CD14-positive monocyte (primary cell): Measurements from ENCODE around the gene KIF21B. TPM values are rescaled to one million over a fixed set of nuclear protein-coding genes. Genes with fewer than 3 reads are reported as not detected.
A peak's percentile ranks its signal among the peaks of the same experiment; 100 is the strongest.

Source experiments
- DNase-seq, 3 donors: peaks; one replicate each; pipeline ENCODE4 v3.0.0-alpha.2; 2011 to 2022
- H2AFZ ChIP-seq: 2 replicates; pipeline ENCODE4 v1.6.0; 2012; ENCODE audit warnings: mild to moderate bottlenecking, low read depth, low read length, inconsistent platforms; ENCODE audit not compliant: insufficient read depth, poor library complexity, severe bottlenecking
- H3K27ac ChIP-seq, 2 donors: 1 replicate in 1 of 2; 2 replicates in 1 of 2; pipeline ENCODE4 v1.5.1; 2012 to 2013; ENCODE audit warnings: low read length in 2 of 2, control low read depth in 1 of 2, inconsistent platforms in 1 of 2, low read depth in 1 of 2, mild to moderate bottlenecking in 1 of 2
- H3K27me3 ChIP-seq, 2 donors: one replicate each; pipeline versions ENCODE4 v1.6.0 to v1.6.1; 2011 to 2013; ENCODE audit warnings: low read length in 2 of 2; ENCODE audit not compliant: control insufficient read depth in 2 of 2, insufficient read depth in 2 of 2
- H3K36me3 ChIP-seq, 2 donors: replicated peaks in 1 of 2; 1 replicate in 1 of 2; 2 replicates in 1 of 2; pipeline versions ENCODE4 v1.5.1 to v1.6.1; 2012 to 2013; ENCODE audit warnings: low read length in 2 of 2, control low read depth in 1 of 2, inconsistent platforms in 1 of 2, mild to moderate bottlenecking in 1 of 2; ENCODE audit not compliant: insufficient read depth in 2 of 2, control insufficient read depth in 1 of 2
- H3K4me1 ChIP-seq, 2 donors: 1 replicate in 1 of 2; 2 replicates in 1 of 2; pipeline versions ENCODE4 v1.5.1 to v1.6.1; 2012 to 2013; ENCODE audit warnings: low read length in 2 of 2, control low read depth in 1 of 2, inconsistent platforms in 1 of 2, mild to moderate bottlenecking in 1 of 2, moderate library complexity in 1 of 2; ENCODE audit not compliant: insufficient read depth in 2 of 2, control insufficient read depth in 1 of 2
- H3K4me2 ChIP-seq: replicated peaks from 2 replicates; pipeline ENCODE3; 2012; ENCODE audit warnings: low read length, moderate library complexity, mild to moderate bottlenecking; ENCODE audit not compliant: poor library complexity, severe bottlenecking; ENCODE audit errors: extremely low read depth
- H3K4me3 ChIP-seq, 3 experiments: fragments of 200-600 bp in 1 of 3; sonication (generic) in 1 of 3; replicated peaks in 1 of 3; 1 replicate in 2 of 3; 2 replicates in 1 of 3; pipeline ENCODE4 v1.5.1; 2011 to 2013; ENCODE audit warnings: low read length in 3 of 3, mild to moderate bottlenecking in 3 of 3, control low read depth in 2 of 3, low read depth in 2 of 3, inconsistent platforms in 1 of 3, moderate library complexity in 1 of 3
- H3K79me2 ChIP-seq: 2 replicates; pipeline ENCODE4 v1.6.0; 2012; ENCODE audit warnings: mild to moderate bottlenecking, control low read depth, inconsistent platforms, low read length, moderate library complexity; ENCODE audit not compliant: insufficient read depth
- H3K9ac ChIP-seq: 2 replicates; pipeline ENCODE4 v1.6.0; 2017; ENCODE audit warnings: low read length, mild to moderate bottlenecking; ENCODE audit not compliant: insufficient read depth, poor library complexity, severe bottlenecking
- H3K9me3 ChIP-seq, 2 donors: replicated peaks in 1 of 2; 1 replicate in 1 of 2; 2 replicates in 1 of 2; pipeline versions ENCODE4 v1.5.1 to v1.6.1; 2012 to 2013; ENCODE audit warnings: low read length in 2 of 2, control low read depth in 1 of 2; ENCODE audit not compliant: control insufficient read depth in 1 of 2, insufficient read depth in 1 of 2
- H4K20me1 ChIP-seq: 2 replicates; pipeline ENCODE4 v1.6.0; 2012; ENCODE audit warnings: mild to moderate bottlenecking, low read length, control low read depth, moderate library complexity; ENCODE audit not compliant: insufficient read depth
- H3K27ac Mint-ChIP-seq, 7 donors: one replicate each; pipeline ENCODE4 v1.8.0; 2020; ENCODE audit warnings: mild to moderate bottlenecking in 7 of 7, mixed read lengths in 7 of 7, moderate library complexity in 6 of 7, inconsistent platforms in 2 of 7
- H3K27me3 Mint-ChIP-seq, 3 donors: one replicate each; pipeline ENCODE4 v1.8.0; 2021 to 2022; ENCODE audit warnings: low read depth in 3 of 3, mild to moderate bottlenecking in 3 of 3, mixed read lengths in 3 of 3, moderate library complexity in 3 of 3, inconsistent platforms in 1 of 3
- H3K36me3 Mint-ChIP-seq, 2 donors: one replicate each; pipeline ENCODE4 v1.8.0; 2020; ENCODE audit warnings: mixed read lengths in 2 of 2, inconsistent platforms in 1 of 2, mild to moderate bottlenecking in 1 of 2
- H3K4me1 Mint-ChIP-seq: one replicate; pipeline ENCODE4 v1.8.0; 2020; ENCODE audit warnings: mild to moderate bottlenecking, mixed read lengths
- H3K4me3 Mint-ChIP-seq, 2 donors: one replicate each; pipeline ENCODE4 v1.8.0; 2020; ENCODE audit warnings: mild to moderate bottlenecking in 2 of 2, mixed read lengths in 2 of 2, moderate library complexity in 1 of 2
- H3K9me3 Mint-ChIP-seq, 7 donors: one replicate each; pipeline ENCODE4 v1.8.0; 2020 to 2022; ENCODE audit warnings: mixed read lengths in 7 of 7, mild to moderate bottlenecking in 6 of 7, moderate library complexity in 6 of 7, inconsistent platforms in 2 of 7
- CTCF ChIP-seq: fragments of 200-600 bp; IDR thresholded peaks from one replicate; pipeline ENCODE4 v1.8.0; 2022; ENCODE audit warnings: antibody characterized with exemption, mild to moderate bottlenecking
- WGBS: methylation state at CpG from one replicate; pipeline ENCODE4 v1.1.5; 2013; ENCODE audit warnings: missing lambda C conversion rate; ENCODE audit not compliant: insufficient coverage; 5-methylcytosine and 5-hydroxymethylcytosine counted together
- intact Hi-C, 2 donors: fragments of 100-400 bp; cut with micrococcal nuclease; formaldehyde crosslinking; loops; one replicate each; pipeline versions ENCODE4 v1.15.0 to v1.15.1; 2023
- polyA plus RNA-seq, 3 donors: library from polyadenylated mRNA; depleted of rRNA in 1 of 3; unstranded in 2 of 3; stranded (reverse) in 1 of 3; fragments of 300-500 nt in 2 of 3; fragments of >200 nt in 1 of 3; fragmentation: Illumina TruSeq in 2 of 3; gene quantifications; 1 replicate in 2 of 3; 2 replicates in 1 of 3; pipeline ENCODE4 v1.2.3, GENCODE V29; 2012 to 2021

KIF21B gene
- polyA plus RNA-seq, 3 donors, result 0.18 to 9.8 (median 0.30) TPM

GRCh38 chr1:200979574-200980451 is 43.7 kb downstream of the KIF21B start:
- DNase-seq, result peak; percentile 23 to 48 (median 29)
- Mint-ChIP-seq H3K4me1 (no peaks in the 10 kb centered on the region), H3K36me3 (peaks cover 82 to 99% of the 10 kb centered on the region in 2 donors), H3K4me3 (no peak overlapping the region), H3K27me3 (peaks cover 0 to 4% (median 2%) of the 10 kb centered on the region in 3 donors), H3K9me3 (peaks cover 3 to 8% (median 6%) of the 10 kb centered on the region in 7 donors), H3K27ac (no peak overlapping the region)
- intact Hi-C loops, result loop anchor here in 1 of 2 donors (10.0 kb wide), 1 partner anchor 135 kb away; the partner anchor contains the start of gene CACNA1S
- no peak overlapping the region for H3K27ac ChIP-seq
- no peaks in the 10 kb centered on the region for H3K4me1 ChIP-seq
- peaks cover 6 to 12% of the 10 kb centered on the region in 2 donors for H3K9me3 ChIP-seq
- H3K27me3 ChIP-seq, result no peaks in the 10 kb centered on the region
- H3K9ac ChIP-seq, result no peak overlapping the region
- no peak overlapping the region for H3K4me2 ChIP-seq
- peaks cover 82 to 99% of the 10 kb centered on the region in 2 donors for H3K36me3 ChIP-seq
- WGBS, result 91% methylated on average over 9 of the region's 13 CpGs
- peak; percentile 83 for TF ChIP-seq CTCF
- H3K4me3 ChIP-seq, result no peak overlapping the region
- no peak overlapping the region for H2AFZ ChIP-seq
- no peaks in the 10 kb centered on the region for H4K20me1 ChIP-seq
- no peaks in the 10 kb centered on the region for H3K79me2 ChIP-seq

- H3K27ac Mint-ChIP-seq, result peak overlapping the region in 3 of 7 donors; percentile 13 to 41 (median 23)
- TF ChIP-seq CTCF, result no peak
- no peak overlapping the region for H3K4me3 ChIP-seq
- no peaks in the 10 kb centered on the region for H3K79me2 ChIP-seq
- H3K4me1 ChIP-seq, result no peaks in the 10 kb centered on the region
- peaks cover 4% of the 10 kb centered on the region for H4K20me1 ChIP-seq
- peaks cover 0 to 9% (median 2%) of the 10 kb centered on the region in 3 donors for H3K27me3 Mint-ChIP-seq
- no peak overlapping the region for H3K4me3 Mint-ChIP-seq
- H3K4me1 Mint-ChIP-seq, result no peaks in the 10 kb centered on the region
- H3K9me3 Mint-ChIP-seq, result peaks cover 3 to 8% (median 6%) of the 10 kb centered on the region in 7 donors
- H2AFZ ChIP-seq, result no peak overlapping the region
- DNase-seq, result no peak
- H3K27ac ChIP-seq, result no peak overlapping the region
- intact Hi-C loops, result loop anchor here in 1 of 2 donors (10.0 kb wide), 1 partner anchor 138 kb away; the partner anchor contains the start of gene CACNA1S
- peaks cover 6 to 12% of the 10 kb centered on the region in 2 donors for H3K9me3 ChIP-seq
- WGBS, result 99% methylated on average over 13 of the region's 16 CpGs
- H3K4me2 ChIP-seq, result no peak overlapping the region
- no peak overlapping the region for H3K9ac ChIP-seq
- H3K36me3 Mint-ChIP-seq, result peaks cover 84 to 97% of the 10 kb centered on the region in 2 donors
- no peaks in the 10 kb centered on the region for H3K27me3 ChIP-seq
- H3K36me3 ChIP-seq, result peaks cover 74 to 98% of the 10 kb centered on the region in 2 donors
These were observed 46.3 kb downstream of the KIF21B start for GRCh38 chr1:200977071-200977754.
